Stomach (tissue), 4 donors: ENCODE results near the gene HASPIN.

Source experiments
- CTCF ChIP-seq, 7 experiments: fragments of 450-650 bp in 4 of 7; fragments of 200-600 bp in 3 of 7; sonication (generic) in 3 of 7; IDR thresholded peaks; one replicate each; pipeline ENCODE4 v1.5.1; 2016 to 2019; ENCODE audit warnings: antibody characterized with exemption in 7 of 7, control low read depth in 2 of 7, mild to moderate bottlenecking in 1 of 7
- EP300 ChIP-seq: sonication (generic); formaldehyde crosslinking; IDR thresholded peaks from one replicate; pipeline ENCODE4 v1.6.1; 2017; ENCODE audit warnings: antibody characterized with exemption
- POLR2A ChIP-seq, 4 donors: fragments of 450-650 bp; IDR thresholded peaks; one replicate each; pipeline ENCODE4 v1.6.1; 2016; ENCODE audit warnings: antibody characterized with exemption in 4 of 4, control low read depth in 2 of 4, mild to moderate bottlenecking in 1 of 4, moderate library complexity in 1 of 4
- POLR2AphosphoS5 ChIP-seq, 3 donors: sonication (generic); formaldehyde crosslinking; IDR thresholded peaks; one replicate each; pipeline ENCODE4 v1.6.1; 2016; ENCODE audit warnings: antibody characterized with exemption in 3 of 3

GRCh38 chr17:3681057-3681456, 42.6 kb upstream of the HASPIN start:
- TF ChIP-seq CTCF (IDR thresholded peaks at IDR 0.05) (no peak), POLR2A (IDR thresholded peaks at IDR 0.05) (no peak), POLR2AphosphoS5 (IDR thresholded peaks at IDR 0.05) (no peak), EP300 (no peak)
